ENCODE results near the gene TEX2.

DNA sequence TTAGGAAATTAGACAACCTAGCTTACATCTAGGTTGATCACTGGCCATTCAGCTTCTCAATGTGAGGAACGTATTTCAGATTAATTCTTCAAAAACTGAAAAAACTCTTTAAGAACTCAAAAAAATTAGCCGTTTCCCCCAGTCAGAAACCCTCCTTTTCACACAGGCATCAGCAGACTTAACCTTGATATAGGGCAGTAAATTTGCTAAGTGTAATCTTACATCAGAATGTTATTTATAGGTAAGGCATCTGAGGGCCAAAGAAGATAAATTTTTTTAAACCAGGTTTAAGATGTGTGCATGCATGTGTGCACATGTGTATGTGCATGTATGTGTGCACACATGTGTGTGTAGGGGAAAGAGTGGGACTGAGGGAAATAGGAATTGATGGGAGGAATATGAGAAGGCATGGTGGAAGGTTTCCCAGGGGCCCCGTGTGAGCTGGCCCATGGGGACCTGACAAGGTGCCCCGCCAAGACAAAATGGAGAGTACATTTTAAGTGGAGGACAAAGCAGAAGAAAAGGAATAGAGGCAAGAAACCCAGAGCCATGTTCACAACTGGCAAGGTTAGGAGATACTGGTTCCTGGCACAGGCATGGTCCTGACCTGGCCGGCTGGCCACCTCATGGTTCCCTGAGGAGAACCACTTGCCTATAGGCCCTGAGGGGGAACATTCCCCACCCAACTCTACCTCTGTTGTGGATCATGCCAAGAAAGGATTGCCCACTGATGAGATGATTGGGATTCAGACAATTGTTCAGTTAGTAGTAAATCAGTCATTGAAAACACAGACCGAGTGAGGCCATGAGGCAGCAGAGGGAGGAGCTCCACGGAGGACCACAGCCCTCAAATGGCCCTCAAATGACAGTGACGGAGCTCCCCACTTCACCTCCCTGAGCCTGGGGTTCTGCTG, 33.0 kb downstream of the TEX2 start:
- TF ChIP-seq, protein P1, sequence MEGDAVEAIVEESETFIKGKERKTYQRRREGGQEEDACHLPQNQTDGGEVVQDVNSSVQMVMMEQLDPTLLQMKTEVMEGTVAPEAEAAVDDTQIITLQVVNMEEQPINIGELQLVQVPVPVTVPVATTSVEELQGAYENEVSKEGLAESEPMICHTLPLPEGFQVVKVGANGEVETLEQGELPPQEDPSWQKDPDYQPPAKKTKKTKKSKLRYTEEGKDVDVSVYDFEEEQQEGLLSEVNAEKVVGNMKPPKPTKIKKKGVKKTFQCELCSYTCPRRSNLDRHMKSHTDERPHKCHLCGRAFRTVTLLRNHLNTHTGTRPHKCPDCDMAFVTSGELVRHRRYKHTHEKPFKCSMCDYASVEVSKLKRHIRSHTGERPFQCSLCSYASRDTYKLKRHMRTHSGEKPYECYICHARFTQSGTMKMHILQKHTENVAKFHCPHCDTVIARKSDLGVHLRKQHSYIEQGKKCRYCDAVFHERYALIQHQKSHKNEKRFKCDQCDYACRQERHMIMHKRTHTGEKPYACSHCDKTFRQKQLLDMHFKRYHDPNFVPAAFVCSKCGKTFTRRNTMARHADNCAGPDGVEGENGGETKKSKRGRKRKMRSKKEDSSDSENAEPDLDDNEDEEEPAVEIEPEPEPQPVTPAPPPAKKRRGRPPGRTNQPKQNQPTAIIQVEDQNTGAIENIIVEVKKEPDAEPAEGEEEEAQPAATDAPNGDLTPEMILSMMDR (IDR thresholded peaks at IDR 0.05; ENCODE audit: insufficient read depth, low read length, poor library complexity, severe bottlenecking), result no peak
- TF ChIP-seq EZH2phosphoT487 (conservative IDR thresholded peaks at IDR 0.05; ENCODE audit: low read length), result no peak

Data from SU-DHL-6 (cell line).